Heart left ventricle (tissue), 16 donors: ENCODE data around the gene SHOC1. TPM values are rescaled to one million over a fixed set of nuclear protein-coding genes. Genes with fewer than 3 reads are reported as not detected.

Experiments used
- ATAC-seq, 4 donors: fragments of 200-7000 bp; cut with Tn5 transposase; one replicate each; pipeline ENCODE4 v1.9.1; 2020 to 2022; ENCODE audit warnings: moderate library complexity in 4 of 4, mild to moderate bottlenecking in 3 of 4, moderate number of reproducible peaks in 1 of 4
- DNase-seq, 5 donors: peaks; one replicate each; pipeline ENCODE4 v3.0.0-alpha.2; 2020
- H3K27ac ChIP-seq, 12 donors: fragments of 200-600 bp; sonication (generic) in 4 of 12; one replicate each; pipeline versions ENCODE4 v1.5.0 to v1.8.0; 2016 to 2022; ENCODE audit warnings: mild to moderate bottlenecking in 2 of 12
- H3K27me3 ChIP-seq, 9 donors: fragments of 200-600 bp; sonication (generic) in 2 of 9; one replicate each; pipeline versions ENCODE4 v1.5.1 to v1.8.0; 2016 to 2022; ENCODE audit warnings: mild to moderate bottlenecking in 3 of 9
- H3K36me3 ChIP-seq, 9 donors: fragments of 200-600 bp; sonication (generic) in 2 of 9; one replicate each; pipeline versions ENCODE4 v1.5.0 to v1.8.0; 2018 to 2022; ENCODE audit warnings: mild to moderate bottlenecking in 2 of 9
- H3K4me1 ChIP-seq, 12 donors: fragments of 200-600 bp; sonication (generic) in 4 of 12; one replicate each; pipeline versions ENCODE4 v1.5.0 to v1.8.0; 2016 to 2022; ENCODE audit warnings: mild to moderate bottlenecking in 3 of 12
- H3K4me3 ChIP-seq, 12 donors: fragments of 200-600 bp; sonication (generic) in 4 of 12; one replicate each; pipeline versions ENCODE4 v1.5.0 to v1.8.0; 2017 to 2022; ENCODE audit warnings: mild to moderate bottlenecking in 9 of 12, moderate library complexity in 4 of 12
- H3K9me3 ChIP-seq, 12 donors: fragments of 200-600 bp; sonication (generic) in 4 of 12; one replicate each; pipeline versions ENCODE4 v1.5.0 to v1.8.0; 2016 to 2022; ENCODE audit warnings: mild to moderate bottlenecking in 1 of 12
- CTCF ChIP-seq, 12 donors: fragments of 200-600 bp; sonication (generic) in 4 of 12; IDR thresholded peaks; one replicate each; pipeline versions ENCODE4 v1.5.0 to v1.8.0; 2018 to 2022; ENCODE audit warnings: antibody characterized with exemption in 12 of 12, mild to moderate bottlenecking in 5 of 12
- POLR2A ChIP-seq, 2 donors: fragments of 450-650 bp; IDR thresholded peaks; one replicate each; pipeline ENCODE4 v1.6.1; 2017; ENCODE audit warnings: antibody characterized with exemption in 2 of 2, mild to moderate bottlenecking in 2 of 2, moderate library complexity in 2 of 2
- WGBS, 4 donors: extraction: QIAGEN DNeasy Blood & Tissue Kit in 2 of 4; methylation state at CpG; one replicate each; pipeline versions ENCODE4 v1.1.5 to v1.1.7; 2013 to 2018; 5-methylcytosine and 5-hydroxymethylcytosine counted together
- intact Hi-C, 10 donors: fragments of 100-400 bp; cut with DNase I; formaldehyde crosslinking; loops; one replicate each; pipeline versions ENCODE4 v1.11.1 to v1.14.2; 2022
- polyA plus RNA-seq, 2 donors: library from polyadenylated mRNA; stranded (reverse); fragments of 200-250 nt; gene quantifications; one replicate each; pipeline ENCODE4 v1.2.3, GENCODE V29; 2013
- total RNA-seq, 9 donors: library from RNA; depleted of rRNA in 2 of 9; stranded (reverse); fragments of >200 nt in 2 of 9; fragmentation: NEBNext Ultra II Directional in 3 of 9; extraction: Animal tissue kit (Norgen Biotek cat#: 25700) in 3 of 9; gene quantifications; one replicate each; pipeline versions ENCODE4 v1.1.0 to v1.2.4, GENCODE V29; 2016 to 2023
- donor health status: ischemic (EF 13 %, LVEDD 7.1; RV severe dilation, severe dysfunction).
- donor health status: healthy with polysubstance abuse.
- donor health status: DM: no; HTN: yes; CAD: no.
- donor health status: DM: no; HTN: no; CAD: no.
- donor health status: ischemic (EF 25% LVEDD 6.9; RV normal size, moderate dysfunction).
- donor health status: ischemic (EF 25% LVEDD 5.7; RV mildly dilated, moderate dysfunction).
- donor health status: healthy.
- donor health status: DM: yes; HTN: yes; CAD: no.
- donor health status: ischemic (EF 35%, LVEDD 5.7; RV mildly dilated, moderate dysfunction).
- donor health status: nonischemic (EF 11% LVEDD 7.7; RV severe dilation, severe dysfunction).
- donor health status: DM: yes; HTN: yes; CAD: no.
- donor health status: PGD.
- donor health status: ischemic (EF 29% LVEDD 5.4; RV normal size, mild dysfunction).
- donor health status: nonischemic (EF 23%, LVEDD 6.1; RV moderate dilation, normal function).

SHOC1 gene
- total and polyA plus RNA-seq, 11 donors = 0.01 TPM; not detected in 10

- peak overlapping the region in 1 of 12 donors; percentile 25 for H3K27ac ChIP-seq
Observed at GRCh38 chr9:111806259-111806658, 11.5 kb upstream of the SHOC1 start.

GRCh38 chr9:111805830-111806241, 11.1 kb upstream of the SHOC1 start:
- TF ChIP-seq POLR2A (IDR thresholded peaks at IDR 0.05) = no peak
- TF ChIP-seq CTCF (IDR thresholded peaks at IDR 0.05) = no peak
- no peak for ATAC-seq
- H3K27ac ChIP-seq = peak overlapping the region in 1 of 12 donors; percentile 25

More at GRCh38 chr9:111806259-111806658, 11.5 kb upstream of the SHOC1 start:
- H3K4me1 ChIP-seq = peaks cover 0 to 12% (median 0%) of the 10 kb centered on the region in 12 donors
- no peaks in the 10 kb centered on the region for H3K9me3 ChIP-seq
- DNase-seq (no peak), ATAC-seq (no peak)
- H3K36me3 ChIP-seq = no peaks in the 10 kb centered on the region
- intact Hi-C loops = no loop called here
- no peak for TF ChIP-seq CTCF (IDR thresholded peaks at IDR 0.05)
- TF ChIP-seq POLR2A (IDR thresholded peaks at IDR 0.05) = no peak
- no peaks in the 10 kb centered on the region for H3K27me3 ChIP-seq
- 85 to 91% (median 87%) methylated on average over 2 of the region's 2 CpGs for WGBS, 4 donors
- no peak overlapping the region for H3K4me3 ChIP-seq

GRCh38 chr9:111805262-111805661, 10.5 kb upstream of the SHOC1 start:
- Histone ChIP-seq H3K27me3 (no peaks in the 10 kb centered on the region), H3K9me3 (no peaks in the 10 kb centered on the region)
- WGBS, 4 donors = 94 to 97% (median 96%) methylated on average over 2 of the region's 2 CpGs

More at GRCh38 chr9:111805830-111806241, 11.1 kb upstream of the SHOC1 start:
- H3K4me1 ChIP-seq = peaks cover 0 to 12% (median 0%) of the 10 kb centered on the region in 12 donors
- no peak overlapping the region for H3K4me3 ChIP-seq
- intact Hi-C loops = no loop called here
- DNase-seq = no peak
- H3K27me3 ChIP-seq = no peaks in the 10 kb centered on the region
- 74 to 84% (median 80%) methylated on average over 4 of the region's 4 CpGs for WGBS, 4 donors
- no peaks in the 10 kb centered on the region for H3K9me3 ChIP-seq
- no peaks in the 10 kb centered on the region for H3K36me3 ChIP-seq

GRCh38 chr9:111804636-111805035, 9.9 kb upstream of the SHOC1 start:
- H3K4me1 ChIP-seq = peaks cover 0 to 12% (median 0%) of the 10 kb centered on the region in 12 donors
- no peak for TF ChIP-seq POLR2A (IDR thresholded peaks at IDR 0.05)
- TF ChIP-seq CTCF (IDR thresholded peaks at IDR 0.05) = no peak
- no peak overlapping the region for H3K4me3 ChIP-seq
- ATAC-seq (no peak), DNase-seq (no peak)
- WGBS, 4 donors = 88 to 94% (median 90%) methylated on average over 2 of the region's 2 CpGs
- intact Hi-C loops = no loop called here
- no peaks in the 10 kb centered on the region for H3K36me3 ChIP-seq
- H3K9me3 ChIP-seq = no peaks in the 10 kb centered on the region
- H3K27me3 ChIP-seq = no peaks in the 10 kb centered on the region
- H3K27ac ChIP-seq = no peak overlapping the region

More at GRCh38 chr9:111805262-111805661, 10.5 kb upstream of the SHOC1 start:
- Histone ChIP-seq H3K36me3 (no peaks in the 10 kb centered on the region), H3K4me1 (peaks cover 0 to 12% (median 0%) of the 10 kb centered on the region in 12 donors), H3K4me3 (no peak overlapping the region), H3K27ac (no peak overlapping the region)
- intact Hi-C loops = no loop called here
- TF ChIP-seq CTCF (IDR thresholded peaks at IDR 0.05) (no peak), POLR2A (IDR thresholded peaks at IDR 0.05) (no peak)
- no peak for DNase-seq
- ATAC-seq = no peak
